Keratinocyte (primary cell): ENCODE data around the gene ZEB2. TPM values are rescaled to one million over a fixed set of nuclear protein-coding genes. Genes with fewer than 3 reads are reported as not detected.
A peak's percentile ranks its signal among the peaks of the same experiment; 100 is the strongest.

Experiments used
- DNase-seq: peaks from one replicate; pipeline ENCODE4 v3.0.0-alpha.2; 2011; ENCODE audit warnings: low read depth, missing footprints, low spot score
- FAIRE-seq: peaks from 2 replicates; lab custom pipeline; 2011; peaks lifted over from hg19 to GRCh38; lab: Jason Lieb, UNC
- H2AFZ ChIP-seq: 2 replicates; pipeline ENCODE4 v1.6.0; 2012; ENCODE audit warnings: low read length, control low read depth, inconsistent platforms; ENCODE audit not compliant: control insufficient read depth
- H3K27ac ChIP-seq: 2 replicates; pipeline ENCODE4 v1.5.1; 2011; ENCODE audit warnings: low read length; ENCODE audit not compliant: control insufficient read depth, insufficient read depth
- H3K27me3 ChIP-seq: 3 replicates; pipeline ENCODE4 v1.6.0; 2011; ENCODE audit warnings: low read length; ENCODE audit not compliant: control insufficient read depth, insufficient read depth; ENCODE audit errors: extremely low read depth
- H3K36me3 ChIP-seq, 2 experiments: 2 replicates in 1 of 2; 3 replicates in 1 of 2; pipeline ENCODE4 v1.5.1; 2011; ENCODE audit warnings: low read length in 2 of 2, mild to moderate bottlenecking in 1 of 2; ENCODE audit not compliant: control insufficient read depth in 2 of 2, insufficient read depth in 2 of 2; ENCODE audit errors: extremely low read depth in 1 of 2
- H3K4me1 ChIP-seq: 3 replicates; pipeline ENCODE4 v1.5.1; 2011; ENCODE audit warnings: low read length; ENCODE audit not compliant: control insufficient read depth, insufficient read depth; ENCODE audit errors: extremely low read depth
- H3K4me2 ChIP-seq: 3 replicates; pipeline ENCODE4 v1.6.0; 2011; ENCODE audit warnings: low read depth, low read length; ENCODE audit not compliant: control insufficient read depth, insufficient read depth; ENCODE audit errors: extremely low read depth
- H3K4me3 ChIP-seq, 3 experiments: fragments of 200-600 bp in 1 of 3; sonication (generic) in 1 of 3; 2 replicates in 2 of 3; 3 replicates in 1 of 3; pipeline ENCODE4 v1.5.1; 2011 to 2016; ENCODE audit warnings: low read length in 3 of 3, mild to moderate bottlenecking in 3 of 3, control low read depth in 2 of 3, inconsistent platforms in 1 of 3, low read depth in 1 of 3, mixed read lengths in 1 of 3, mixed run types in 1 of 3, moderate library complexity in 1 of 3; ENCODE audit not compliant: control insufficient read depth in 2 of 3, insufficient read depth in 2 of 3; ENCODE audit errors: extremely low read depth in 1 of 3
- H3K79me2 ChIP-seq: 2 replicates; pipeline ENCODE4 v1.6.0; 2012; ENCODE audit warnings: low read length; ENCODE audit not compliant: control insufficient read depth, insufficient read depth
- H3K9ac ChIP-seq: 3 replicates; pipeline ENCODE4 v1.6.0; 2011; ENCODE audit warnings: low read length; ENCODE audit not compliant: control insufficient read depth, insufficient read depth; ENCODE audit errors: extremely low read depth
- H3K9me1 ChIP-seq: 3 replicates; pipeline ENCODE4 v1.6.0; 2011; ENCODE audit warnings: low read length; ENCODE audit not compliant: control insufficient read depth, insufficient read depth; ENCODE audit errors: extremely low read depth
- H3K9me3 ChIP-seq: 2 replicates; pipeline ENCODE4 v1.5.1; 2012; ENCODE audit warnings: low read depth, low read length; ENCODE audit not compliant: control insufficient read depth
- H4K20me1 ChIP-seq: 3 replicates; pipeline ENCODE4 v1.6.0; 2011; ENCODE audit warnings: low read length; ENCODE audit not compliant: control insufficient read depth, insufficient read depth; ENCODE audit errors: extremely low read depth
- CTCF ChIP-seq, 3 experiments: IDR thresholded peaks in 1 of 3; conservative IDR thresholded peaks in 1 of 3; optimal IDR thresholded peaks in 1 of 3; 2 replicates in 2 of 3; 3 replicates in 1 of 3; pipeline versions ENCODE3 to v1.5.1; 2011; ENCODE audit warnings: low read length in 3 of 3, mild to moderate bottlenecking in 3 of 3, moderate library complexity in 2 of 3, control low read depth in 1 of 3, inconsistent platforms in 1 of 3; ENCODE audit not compliant: insufficient read depth in 2 of 3; ENCODE audit errors: extremely low read depth in 1 of 3
- EZH2 ChIP-seq: IDR thresholded peaks from one replicate; pipeline ENCODE4 v1.6.1; 2012; ENCODE audit warnings: inconsistent platforms, mild to moderate bottlenecking, low read length, moderate library complexity
- dilution Hi-C: fragments of 300-500 bp; cut with MboI; formaldehyde crosslinking; loops from one replicate; pipeline ENCODE4 v1.7.0; 2020; ENCODE audit warnings: low sequenced_read_pairs; ENCODE audit not compliant: extremely low pct_ligation_motif_present
- polyA plus RNA-seq, 5 experiments: library from polyadenylated mRNA; depleted of rRNA in 3 of 5; stranded (reverse) in 3 of 5; stranded (forward) in 1 of 5; unstranded in 1 of 5; fragments of >200 nt; gene quantifications; 1 replicate in 1 of 5; 2 replicates in 3 of 5; 3 replicates in 1 of 5; pipeline versions ENCODE4 v1.2.1 to v1.2.3, GENCODE V29; 2011 to 2012; ENCODE audit warnings: missing spikeins in 2 of 5, low read depth in 1 of 5, low replicate concordance in 1 of 5

Gene ZEB2
- polyA plus RNA-seq, 1 donor (not counting 4 experiments of a cell fraction or from before 2014, with no cell fraction given): 0.12 TPM

DNA sequence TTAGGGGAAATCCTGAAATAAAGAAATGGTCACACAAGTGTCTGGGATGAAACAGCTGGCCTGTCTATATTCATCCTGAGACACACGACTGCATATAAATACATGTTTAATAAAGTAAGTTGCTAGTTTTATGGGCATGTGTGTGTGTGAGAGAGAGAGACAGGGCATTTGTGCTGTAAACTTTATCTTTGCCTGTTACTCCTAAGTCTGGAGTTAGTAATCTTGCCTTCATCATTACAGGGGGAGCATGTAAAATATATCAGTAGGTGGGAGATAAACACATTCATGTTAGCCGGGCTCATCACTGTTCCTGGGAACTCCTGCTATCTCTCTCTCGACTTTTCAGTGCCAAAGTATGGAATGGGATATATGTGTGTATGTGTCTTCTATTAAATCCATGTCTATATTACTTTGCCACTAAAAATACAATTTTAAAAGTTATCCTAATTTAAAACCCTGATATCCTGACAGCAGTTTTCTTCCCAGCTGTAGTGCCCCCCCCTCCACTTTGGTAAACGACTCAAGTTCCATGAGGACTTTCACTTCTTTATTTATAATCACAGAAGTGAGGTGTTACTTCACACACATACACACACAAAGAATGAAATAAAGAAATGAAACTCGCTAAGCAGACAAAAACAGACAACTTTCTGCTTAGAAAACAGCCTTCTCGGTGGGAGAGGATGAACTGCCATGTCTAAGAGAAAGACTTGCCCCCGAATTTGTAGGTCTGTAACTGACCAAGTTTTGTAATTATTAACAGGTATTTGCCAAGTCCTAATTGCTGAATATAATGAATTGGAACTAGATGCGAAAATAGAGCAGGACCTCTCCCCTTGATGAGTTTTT lies 947 bp downstream of the ZEB2 start:
- no peak overlapping the region for H3K27ac ChIP-seq
- peaks cover 95% of the 10 kb centered on the region for H3K27me3 ChIP-seq
- no peak overlapping the region for H3K9ac ChIP-seq
- H3K4me1 ChIP-seq: peaks cover 5% of the 10 kb centered on the region
- TF ChIP-seq CTCF (optimal IDR thresholded peaks at IDR 0.05 in 1 of 3, IDR thresholded peaks at IDR 0.05 in 1 of 3, conservative IDR thresholded peaks at IDR 0.05 in 1 of 3; ENCODE audit: extremely low read depth in 1 of 3, insufficient read depth in 2 of 3, low read length in 3 of 3) (no peak), EZH2 (no peak)
- H3K36me3 ChIP-seq: no peaks in the 10 kb centered on the region
- dilution Hi-C loops: no loop called here
- no peaks in the 10 kb centered on the region for H3K9me1 ChIP-seq
- peaks cover 2% of the 10 kb centered on the region for H4K20me1 ChIP-seq
- no peaks in the 10 kb centered on the region for H3K79me2 ChIP-seq
- no peaks in the 10 kb centered on the region for H3K9me3 ChIP-seq
- DNase-seq (no peak), FAIRE-seq (no peak)
- H3K4me3 ChIP-seq: no peak overlapping the region
- H2AFZ ChIP-seq: no peak overlapping the region
- no peak overlapping the region for H3K4me2 ChIP-seq

GRCh38 chr2:144517866-144518747 lies 1.8 kb downstream of the ZEB2 start:
- dilution Hi-C loops: no loop called here
- no peaks in the 10 kb centered on the region for H3K79me2 ChIP-seq
- H4K20me1 ChIP-seq: peaks cover 2% of the 10 kb centered on the region
- peaks cover 5% of the 10 kb centered on the region for H3K4me1 ChIP-seq
- H3K9me1 ChIP-seq: no peaks in the 10 kb centered on the region
- TF ChIP-seq CTCF (optimal IDR thresholded peaks at IDR 0.05 in 1 of 3, IDR thresholded peaks at IDR 0.05 in 1 of 3, conservative IDR thresholded peaks at IDR 0.05 in 1 of 3; ENCODE audit: extremely low read depth in 1 of 3, insufficient read depth in 2 of 3, low read length in 3 of 3) (no peak), EZH2 (peak; percentile 0)
- no peak overlapping the region for H3K9ac ChIP-seq
- H3K36me3 ChIP-seq: no peaks in the 10 kb centered on the region
- H2AFZ ChIP-seq: no peak overlapping the region
- H3K27me3 ChIP-seq: peaks cover 95% of the 10 kb centered on the region
- H3K9me3 ChIP-seq: no peaks in the 10 kb centered on the region
- H3K4me2 ChIP-seq: peak overlapping the region; percentile 68
- H3K27ac ChIP-seq: no peak overlapping the region
- DNase-seq: no peak
- FAIRE-seq: no peak
- H3K4me3 ChIP-seq: peak overlapping the region in 2 of 3 experiments; percentile 33 to 48
